HFFc6 (cell line): ENCODE measurements around the gene GPR183. TPM values are rescaled to one million over a fixed set of nuclear protein-coding genes. Genes with fewer than 3 reads are reported as not detected.

Experiments
- DNase-seq: peaks from one replicate; pipeline ENCODE4 v3.0.0-alpha.2; 2018
- H3K27ac Mint-ChIP-seq: 2 replicates; pipeline ENCODE4 v1.8.0; 2020; ENCODE audit warnings: mild to moderate bottlenecking, mixed read lengths
- H3K27me3 Mint-ChIP-seq: 2 replicates; pipeline ENCODE4 v1.8.0; 2021; ENCODE audit warnings: mild to moderate bottlenecking, moderate library complexity, mixed read lengths; ENCODE audit not compliant: insufficient read depth
- H3K36me3 Mint-ChIP-seq: 2 replicates; pipeline ENCODE4 v1.8.0; 2021; ENCODE audit warnings: low read depth, mixed read lengths
- H3K4me1 Mint-ChIP-seq: 2 replicates; pipeline ENCODE4 v1.8.0; 2020; ENCODE audit warnings: low read depth, mixed read lengths
- H3K4me3 Mint-ChIP-seq: 2 replicates; pipeline ENCODE4 v1.8.0; 2020; ENCODE audit warnings: mild to moderate bottlenecking, moderate library complexity, mixed read lengths
- H3K9me3 Mint-ChIP-seq: 2 replicates; pipeline ENCODE4 v1.8.0; 2020; ENCODE audit warnings: mild to moderate bottlenecking, mixed read lengths
- total RNA-seq, 6 experiments: library from RNA; stranded (reverse); fragmentation: NEBNext Ultra II Directional; extraction: Animal tissue kit (Norgen Biotek cat#: 25700); gene quantifications; 2 replicates in 1 of 6; 3 replicates in 5 of 6; pipeline ENCODE4 v1.2.3, GENCODE V29; 2021
- TF ChIP-seq, protein P1 (sequence below): fragments of 200-600 bp; sonication (generic); IDR thresholded peaks from 2 replicates; pipeline ENCODE4 v1.5.0; 2021; ENCODE audit warnings: antibody characterized with exemption, mild to moderate bottlenecking

The GPR183 gene
- total RNA-seq, 6 experiments from 2014 or later: 0.17 TPM; not detected in 5

DNA sequence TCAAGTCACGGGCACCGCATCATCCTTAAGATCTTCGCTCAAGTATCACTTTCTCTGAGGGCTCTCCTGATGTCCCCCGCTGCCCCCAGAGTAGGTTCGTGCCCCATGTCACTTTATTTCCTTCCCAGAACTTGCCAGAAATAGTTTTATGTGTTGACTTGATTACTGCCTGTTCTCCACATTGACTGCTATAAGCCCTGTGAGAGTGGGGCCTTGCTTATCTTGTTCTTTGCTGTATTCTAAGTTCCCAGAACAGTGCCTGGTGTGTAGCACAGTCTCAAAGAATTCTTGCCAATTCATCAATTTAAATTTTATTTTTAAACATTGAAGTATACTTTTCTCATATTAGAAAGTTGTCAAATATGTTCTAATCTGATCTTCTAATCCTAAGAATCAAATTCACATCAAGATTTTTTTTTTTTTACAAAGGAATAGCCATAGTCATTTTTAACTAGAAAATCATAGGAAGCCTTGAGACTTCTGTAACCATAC is 32.1 kb upstream of the GPR183 start:
- Mint-ChIP-seq H3K36me3 (no peaks in the 10 kb centered on the region; the same call in 1 of the 2 replicates), H3K4me3 (no peak overlapping the region), H3K4me1 (peaks cover 9% of the 10 kb centered on the region), H3K9me3 (no peaks in the 10 kb centered on the region), H3K27me3 (no peaks in the 10 kb centered on the region; the same call in none of the 2 replicates), H3K27ac (no peak overlapping the region)
- DNase-seq: no peak
- TF ChIP-seq, protein P1, sequence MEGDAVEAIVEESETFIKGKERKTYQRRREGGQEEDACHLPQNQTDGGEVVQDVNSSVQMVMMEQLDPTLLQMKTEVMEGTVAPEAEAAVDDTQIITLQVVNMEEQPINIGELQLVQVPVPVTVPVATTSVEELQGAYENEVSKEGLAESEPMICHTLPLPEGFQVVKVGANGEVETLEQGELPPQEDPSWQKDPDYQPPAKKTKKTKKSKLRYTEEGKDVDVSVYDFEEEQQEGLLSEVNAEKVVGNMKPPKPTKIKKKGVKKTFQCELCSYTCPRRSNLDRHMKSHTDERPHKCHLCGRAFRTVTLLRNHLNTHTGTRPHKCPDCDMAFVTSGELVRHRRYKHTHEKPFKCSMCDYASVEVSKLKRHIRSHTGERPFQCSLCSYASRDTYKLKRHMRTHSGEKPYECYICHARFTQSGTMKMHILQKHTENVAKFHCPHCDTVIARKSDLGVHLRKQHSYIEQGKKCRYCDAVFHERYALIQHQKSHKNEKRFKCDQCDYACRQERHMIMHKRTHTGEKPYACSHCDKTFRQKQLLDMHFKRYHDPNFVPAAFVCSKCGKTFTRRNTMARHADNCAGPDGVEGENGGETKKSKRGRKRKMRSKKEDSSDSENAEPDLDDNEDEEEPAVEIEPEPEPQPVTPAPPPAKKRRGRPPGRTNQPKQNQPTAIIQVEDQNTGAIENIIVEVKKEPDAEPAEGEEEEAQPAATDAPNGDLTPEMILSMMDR: no peak

GRCh38 chr13:99335603-99336002 is 28.4 kb upstream of the GPR183 start:
- Mint-ChIP-seq H3K9me3 (no peaks in the 10 kb centered on the region), H3K4me1 (peaks cover 20% of the 10 kb centered on the region), H3K27ac (no peak overlapping the region), H3K4me3 (no peak overlapping the region), H3K27me3 (no peaks in the 10 kb centered on the region; the same call in 1 of the 2 replicates), H3K36me3 (no peaks in the 10 kb centered on the region; the same call in 1 of the 2 replicates)
- TF ChIP-seq, protein P1: no peak
- DNase-seq: no peak

DNA sequence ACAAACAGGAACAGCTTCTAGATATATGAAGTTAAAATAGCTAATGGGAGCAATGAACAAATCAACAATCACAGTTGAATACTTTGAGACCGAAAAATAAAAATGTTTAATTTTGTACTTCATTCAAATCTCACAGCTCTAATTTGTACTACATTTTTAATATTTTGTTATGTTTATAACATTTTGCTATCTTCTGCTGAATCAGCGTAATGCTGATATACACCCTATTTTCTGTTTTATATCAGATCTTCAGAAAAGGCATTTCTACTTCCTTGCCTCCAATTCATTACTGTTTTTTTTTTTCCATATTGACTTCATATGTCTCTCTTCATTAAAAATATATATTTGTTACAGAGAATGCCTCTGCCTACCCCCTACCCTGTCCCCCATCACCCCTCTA is 27.9 kb upstream of the GPR183 start:
- DNase-seq: no peak
- TF ChIP-seq, protein P1: no peak
- Mint-ChIP-seq H3K27ac (no peak overlapping the region), H3K27me3 (no peaks in the 10 kb centered on the region; the same call in 1 of the 2 replicates), H3K9me3 (no peaks in the 10 kb centered on the region), H3K4me3 (no peak overlapping the region), H3K36me3 (no peaks in the 10 kb centered on the region), H3K4me1 (peaks cover 16% of the 10 kb centered on the region)

DNA sequence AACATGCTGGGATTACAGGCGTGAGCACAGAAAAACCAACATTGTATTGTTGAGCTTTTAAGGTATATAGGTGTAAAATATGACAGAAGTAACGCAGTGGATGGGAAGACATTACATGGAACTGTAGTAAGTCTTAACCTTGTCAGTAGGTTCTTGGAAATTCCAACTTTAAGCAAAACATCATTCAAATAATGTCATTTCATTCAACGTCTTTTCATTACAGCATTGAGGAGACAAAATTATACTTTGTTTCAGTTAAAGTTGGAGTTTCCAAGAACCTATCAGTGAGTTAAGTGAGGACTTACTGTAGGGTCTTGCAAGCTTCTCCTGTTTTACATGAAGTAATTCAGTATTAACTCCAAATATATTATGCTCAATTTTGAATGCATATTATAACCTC is 27.0 kb upstream of the GPR183 start:
- TF ChIP-seq, protein P1: no peak
- Mint-ChIP-seq H3K27ac (no peak overlapping the region), H3K36me3 (peaks cover 7% of the 10 kb centered on the region), H3K9me3 (no peaks in the 10 kb centered on the region), H3K27me3 (no peaks in the 10 kb centered on the region; the same call in 1 of the 2 replicates), H3K4me1 (peaks cover 11% of the 10 kb centered on the region; the same call in 1 of the 2 replicates), H3K4me3 (no peak overlapping the region)
- DNase-seq: no peak

DNA sequence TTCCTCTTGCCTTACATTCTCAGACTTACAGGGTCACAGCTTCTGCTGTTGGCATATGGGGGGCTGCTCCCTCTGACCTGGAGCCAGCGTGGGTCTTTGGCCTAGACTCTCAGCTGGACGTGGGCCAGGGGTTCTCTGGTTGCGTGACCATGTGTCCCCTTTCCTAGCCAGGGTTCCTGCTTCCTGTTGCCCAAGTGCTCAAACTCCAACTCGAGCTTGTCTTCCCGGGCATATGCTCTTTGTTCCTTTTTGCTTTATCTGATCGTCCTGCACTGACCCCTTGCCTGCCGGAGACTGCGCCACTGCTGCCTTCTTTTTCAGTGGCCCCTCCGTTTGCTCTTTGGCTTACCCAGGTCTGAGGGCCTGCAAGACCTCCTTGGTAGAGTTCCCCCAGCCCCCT is 25.3 kb upstream of the GPR183 start:
- TF ChIP-seq, protein P1: no peak
- Mint-ChIP-seq H3K27me3 (no peaks in the 10 kb centered on the region), H3K4me1 (peaks cover 11% of the 10 kb centered on the region; the same call in 1 of the 2 replicates), H3K4me3 (no peak overlapping the region), H3K9me3 (no peaks in the 10 kb centered on the region), H3K36me3 (peaks cover 11% of the 10 kb centered on the region), H3K27ac (no peak overlapping the region)
- DNase-seq: no peak
